ENCODE data around the gene MYF5.
A peak's percentile ranks its signal among the peaks of the same experiment; 100 is the strongest.

Gene MYF5

GRCh38 chr12:80681287-80681686, 35.4 kb upstream of the MYF5 start:
- Histone ChIP-seq H3K4me3 (replicated peaks; ENCODE audit: low read depth, low read length) (no peak overlapping the region), H3K27me3 (replicated peaks; ENCODE audit: control insufficient read depth, insufficient read depth, low read length) (no peaks in the 10 kb centered on the region), H3K36me3 (ENCODE audit: control insufficient read depth, insufficient read depth, low read length) (no peaks in the 10 kb centered on the region)
- no peak for TF ChIP-seq CTCF (IDR thresholded peaks at IDR 0.05; ENCODE audit: insufficient read depth, low read length, poor library complexity, severe bottlenecking)
- peak; percentile 19 for DNase-seq (ENCODE audit: extremely low read depth, insufficient read length)

GRCh38 chr12:80681786-80682185, 34.9 kb upstream of the MYF5 start:
- DNase-seq (ENCODE audit: extremely low read depth, insufficient read length) = no peak
- H3K27me3 ChIP-seq (replicated peaks; ENCODE audit: control insufficient read depth, insufficient read depth, low read length) = no peaks in the 10 kb centered on the region
- TF ChIP-seq CTCF (IDR thresholded peaks at IDR 0.05; ENCODE audit: insufficient read depth, low read length, poor library complexity, severe bottlenecking) = no peak
- H3K4me3 ChIP-seq (replicated peaks; ENCODE audit: low read depth, low read length) = no peak overlapping the region
- no peaks in the 10 kb centered on the region for H3K36me3 ChIP-seq (ENCODE audit: control insufficient read depth, insufficient read depth, low read length)

GRCh38 chr12:80684077-80684495, 32.6 kb upstream of the MYF5 start:
- Histone ChIP-seq H3K36me3 (ENCODE audit: control insufficient read depth, insufficient read depth, low read length) (no peaks in the 10 kb centered on the region), H3K27me3 (replicated peaks; ENCODE audit: control insufficient read depth, insufficient read depth, low read length) (no peaks in the 10 kb centered on the region), H3K4me3 (replicated peaks; ENCODE audit: low read depth, low read length) (no peak overlapping the region)
- TF ChIP-seq CTCF (IDR thresholded peaks at IDR 0.05; ENCODE audit: insufficient read depth, low read length, poor library complexity, severe bottlenecking) = no peak
- DNase-seq (ENCODE audit: extremely low read depth, insufficient read length) = no peak

GRCh38 chr12:80690090-80690489, 26.6 kb upstream of the MYF5 start:
- no peaks in the 10 kb centered on the region for H3K36me3 ChIP-seq (ENCODE audit: control insufficient read depth, insufficient read depth, low read length)
- no peak for DNase-seq (ENCODE audit: extremely low read depth, insufficient read length)
- no peak overlapping the region for H3K4me3 ChIP-seq (replicated peaks; ENCODE audit: low read depth, low read length)
- TF ChIP-seq CTCF (IDR thresholded peaks at IDR 0.05; ENCODE audit: insufficient read depth, low read length, poor library complexity, severe bottlenecking) = no peak
- H3K27me3 ChIP-seq (replicated peaks; ENCODE audit: control insufficient read depth, insufficient read depth, low read length) = no peaks in the 10 kb centered on the region

- TF ChIP-seq CTCF (IDR thresholded peaks at IDR 0.05; ENCODE audit: insufficient read depth, low read length, poor library complexity, severe bottlenecking) = no peak
- H3K27me3 ChIP-seq (replicated peaks; ENCODE audit: control insufficient read depth, insufficient read depth, low read length) = no peaks in the 10 kb centered on the region
- H3K36me3 ChIP-seq (ENCODE audit: control insufficient read depth, insufficient read depth, low read length) = no peaks in the 10 kb centered on the region
- H3K4me3 ChIP-seq (replicated peaks; ENCODE audit: low read depth, low read length) = no peak overlapping the region
- DNase-seq (ENCODE audit: extremely low read depth, insufficient read length) = no peak
These were observed 26.2 kb upstream of the MYF5 start for GRCh38 chr12:80690513-80690912.

- TF ChIP-seq CTCF (IDR thresholded peaks at IDR 0.05; ENCODE audit: insufficient read depth, low read length, poor library complexity, severe bottlenecking) = no peak
- Histone ChIP-seq H3K27me3 (replicated peaks; ENCODE audit: control insufficient read depth, insufficient read depth, low read length) (no peaks in the 10 kb centered on the region), H3K36me3 (ENCODE audit: control insufficient read depth, insufficient read depth, low read length) (no peaks in the 10 kb centered on the region), H3K4me3 (replicated peaks; ENCODE audit: low read depth, low read length) (no peak overlapping the region)
- DNase-seq (ENCODE audit: extremely low read depth, insufficient read length) = no peak
These were observed 24.6 kb upstream of the MYF5 start for GRCh38 chr12:80692114-80692513.

Data from GM06990 (cell line).